Endothelial cell of umbilical vein (primary cell): ENCODE data around the gene NACA2. TPM values are rescaled to one million over a fixed set of nuclear protein-coding genes. Genes with fewer than 3 reads are reported as not detected.

Experiments
- polyA plus RNA-seq, 4 experiments: library from polyadenylated mRNA; depleted of rRNA in 3 of 4; stranded (reverse) in 3 of 4; unstranded in 1 of 4; fragments of >200 nt; gene quantifications; 2 replicates each; pipeline versions ENCODE4 v1.2.1 to v1.2.3, GENCODE V29; 2011 to 2012; ENCODE audit warnings: missing spikeins in 1 of 4
- total RNA-seq: library from RNA; stranded (reverse); gene quantifications from 2 replicates; pipeline ENCODE4 v1.2.3, GENCODE V29; 2021

The NACA2 gene
- total and polyA plus RNA-seq, 2 donors (not counting 3 experiments of a cell fraction or from before 2014, with no cell fraction given): not detected

Other genes with a start within 250 kb of the NACA2 start
- gene TBX2, start 191.4 kb downstream of the NACA2 start, total RNA-seq: not detected in 2 replicates
- gene TBX2, start 191.4 kb downstream of the NACA2 start, polyA plus RNA-seq: not detected in 2 replicates
- not detected in 2 replicates for gene TBX4, start 138.8 kb downstream of the NACA2 start, total RNA-seq
- not detected in 2 replicates for gene TBX4, start 138.8 kb downstream of the NACA2 start, polyA plus RNA-seq